IPS-11a (cell line): ENCODE results near the gene LSM7.
"Not testable (repeated sequence)": the region's sequence is repeated elsewhere in the genome, so short reads cannot be mapped to it uniquely, and the experiment has no call there.

ENCODE experiments used
- H3K4me3 ChIP-seq: one replicate; pipeline ENCODE4 v1.5.1; 2013; ENCODE audit warnings: low read depth, low read length, control low read depth

LSM7 gene

DNA sequence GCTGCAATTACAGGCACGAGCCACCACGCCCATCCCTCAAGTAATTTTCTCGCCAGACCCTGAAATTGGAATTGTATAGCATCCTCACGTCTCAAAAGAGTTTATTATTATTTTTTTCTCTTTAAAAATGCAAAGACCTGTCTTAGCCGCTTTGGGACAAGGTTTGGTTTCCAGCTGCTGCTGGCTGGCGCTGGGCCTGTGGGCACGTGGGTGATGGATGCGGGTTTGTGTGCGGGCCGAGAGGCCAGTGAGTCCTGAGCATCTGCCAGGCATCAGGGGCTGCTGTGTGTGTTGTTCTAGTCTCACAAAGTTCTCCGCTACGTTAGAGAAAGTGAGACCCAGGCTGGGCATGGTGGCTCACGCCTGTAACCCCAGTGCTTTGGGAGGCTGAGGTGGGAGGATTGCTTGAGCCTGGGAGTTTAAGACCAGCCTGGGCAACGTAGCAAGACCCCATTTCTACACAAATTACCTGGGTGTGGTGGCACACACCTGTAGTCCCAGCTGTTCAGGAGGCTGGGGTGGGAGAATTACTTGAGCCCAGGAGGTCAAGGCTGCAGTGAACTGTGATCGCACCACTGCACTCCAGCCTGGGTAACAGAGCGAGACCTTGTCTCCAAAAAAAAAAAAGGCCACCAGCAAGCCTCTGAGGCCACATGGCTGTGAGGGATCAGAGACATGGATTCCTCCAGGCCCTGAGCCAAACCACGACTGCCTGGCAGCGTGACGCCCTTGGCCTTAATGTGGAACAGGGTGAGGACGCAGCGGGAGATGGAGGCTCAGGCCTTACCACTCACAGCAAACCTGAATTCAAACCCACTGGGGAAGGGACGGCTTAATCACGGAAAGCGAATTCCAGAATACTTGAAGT is 27.0 kb upstream of the LSM7 start:
- no peak overlapping the region for H3K4me3 ChIP-seq

DNA sequence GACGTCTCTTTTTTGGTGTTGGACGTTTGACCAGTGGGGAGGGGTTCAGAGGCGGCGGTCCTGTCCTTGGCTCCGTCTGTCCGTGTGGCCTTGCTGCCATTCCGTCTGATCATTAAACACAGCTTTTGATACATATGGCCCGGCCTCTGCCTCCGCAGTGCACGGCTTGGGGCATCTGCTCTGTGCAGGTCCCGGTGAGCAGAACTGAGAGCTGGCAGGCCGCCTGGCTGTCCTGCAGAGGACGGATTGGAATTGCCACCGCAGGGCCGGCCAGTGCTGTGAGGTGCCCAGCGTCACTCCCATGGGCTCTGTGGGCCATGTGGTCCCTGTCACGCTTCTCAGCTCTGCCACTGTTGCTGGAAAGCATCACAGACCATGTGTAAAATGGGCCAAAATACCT is 26.3 kb upstream of the LSM7 start:
- H3K4me3 ChIP-seq, result no peak overlapping the region

GRCh38 chr19:2353887-2354592 is 25.7 kb upstream of the LSM7 start:
- no peak overlapping the region for H3K4me3 ChIP-seq

GRCh38 chr19:2353159-2353886 is 24.9 kb upstream of the LSM7 start:
- no peak overlapping the region for H3K4me3 ChIP-seq

DNA sequence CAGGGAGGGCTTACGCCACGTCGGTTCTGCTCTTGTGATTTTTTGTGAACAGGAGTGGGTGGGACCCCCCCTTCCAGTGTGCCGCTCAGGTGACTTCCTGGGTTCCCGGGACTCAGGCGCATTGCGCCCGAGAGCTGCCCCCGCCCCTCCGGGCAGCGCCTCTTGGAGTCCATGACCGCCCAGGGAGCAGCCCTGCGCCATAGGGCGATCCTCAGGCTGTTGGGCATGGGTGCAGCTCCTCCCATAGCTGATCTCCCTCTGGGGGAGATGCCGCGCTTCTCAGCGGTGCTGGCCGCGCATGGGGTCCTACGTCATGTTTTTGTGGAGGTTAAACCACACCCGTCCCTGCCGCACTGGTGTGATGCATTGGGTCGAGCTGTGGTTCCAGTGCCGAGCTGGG is 23.7 kb upstream of the LSM7 start:
- no peak overlapping the region for H3K4me3 ChIP-seq

DNA sequence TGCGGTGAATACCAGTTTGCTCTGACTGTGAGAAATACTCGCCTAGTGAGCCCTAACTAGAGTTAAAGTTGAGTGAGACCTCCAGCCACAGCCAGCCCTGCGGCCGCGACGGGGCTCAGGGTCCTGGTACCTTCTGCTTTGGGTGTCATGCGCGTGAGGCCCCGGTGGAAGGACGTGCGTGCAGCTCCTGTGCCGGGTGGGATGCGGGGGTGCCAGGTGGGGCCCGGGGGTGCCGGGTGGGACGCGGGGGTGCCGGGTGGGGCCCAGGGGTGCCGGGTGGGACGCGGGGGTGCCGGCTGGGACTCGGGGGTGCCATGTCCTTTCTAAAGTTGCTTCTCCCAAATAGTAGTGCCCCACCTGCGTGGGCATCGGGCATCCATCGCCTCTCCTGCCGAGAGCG is 23.2 kb upstream of the LSM7 start:
- no peak overlapping the region for H3K4me3 ChIP-seq

DNA sequence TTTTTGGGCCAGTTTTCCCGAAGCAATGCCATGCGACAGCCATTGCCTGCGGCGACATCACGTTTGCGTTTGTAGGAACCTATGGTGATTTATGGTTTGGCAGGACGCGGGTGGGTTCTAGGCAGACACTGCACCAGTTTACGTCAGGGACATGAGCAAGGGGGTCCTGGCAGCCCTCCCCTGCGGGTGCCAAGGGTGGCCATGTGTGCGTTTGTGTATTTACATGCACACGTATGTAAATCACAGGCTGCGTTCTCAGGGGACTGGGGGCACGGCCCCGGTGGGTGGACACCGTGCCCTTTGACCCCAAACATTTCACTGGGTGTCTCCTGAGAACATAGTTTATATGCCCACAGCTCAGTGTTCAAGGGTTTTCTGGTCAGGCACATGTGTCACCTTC is 22.3 kb upstream of the LSM7 start:
- no peak overlapping the region for H3K4me3 ChIP-seq

DNA sequence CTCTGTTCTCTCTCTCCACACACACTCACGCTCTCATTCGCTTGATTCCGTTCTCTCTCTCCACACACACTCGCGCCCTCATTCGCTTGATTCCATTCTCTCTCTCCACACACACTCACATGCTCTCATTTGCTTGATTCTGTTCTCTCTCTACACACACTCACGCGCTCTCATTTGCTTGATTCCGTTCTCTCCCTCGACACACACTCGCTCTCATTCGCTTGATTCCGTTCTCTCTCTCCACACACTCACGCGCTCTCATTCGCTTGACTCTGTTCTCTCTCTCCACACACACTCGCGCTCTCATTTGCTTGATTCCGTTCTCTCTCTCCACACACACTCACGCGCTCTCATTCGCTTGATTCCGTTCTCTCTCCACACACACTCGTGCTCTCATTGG is 21.4 kb upstream of the LSM7 start:
- H3K4me3 ChIP-seq, result not testable (repeated sequence)

GRCh38 chr19:2345794-2346663 is 17.6 kb upstream of the LSM7 start:
- no peak overlapping the region for H3K4me3 ChIP-seq

- no peak overlapping the region for H3K4me3 ChIP-seq
These were observed 16.7 kb upstream of the LSM7 start for GRCh38 chr19:2345076-2345475.

DNA sequence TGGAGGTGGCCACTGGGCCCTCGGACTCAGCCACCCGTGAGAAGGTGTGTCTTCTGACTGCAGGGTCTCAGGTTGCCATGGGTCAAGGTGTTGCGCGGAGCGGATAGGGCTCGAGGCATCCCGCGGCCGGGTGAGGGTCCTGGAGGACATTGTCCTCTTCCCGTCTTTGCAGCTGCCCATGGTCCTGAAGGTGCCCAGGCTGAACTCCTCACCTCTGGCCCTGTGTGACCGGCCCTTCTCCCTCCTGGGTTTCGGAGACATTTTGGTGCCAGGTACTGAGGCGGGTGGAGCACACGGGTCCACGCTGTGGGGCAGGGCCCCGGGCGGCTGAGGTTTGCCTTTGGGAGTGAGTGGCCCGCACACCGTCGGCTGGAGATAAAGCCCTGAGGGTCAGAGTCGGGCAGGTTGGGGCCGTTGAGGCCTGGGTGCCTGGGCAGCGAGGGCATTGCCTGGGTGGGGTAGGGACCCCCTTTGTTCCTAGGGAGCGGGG is 16.0 kb upstream of the LSM7 start:
- no peak overlapping the region for H3K4me3 ChIP-seq

DNA sequence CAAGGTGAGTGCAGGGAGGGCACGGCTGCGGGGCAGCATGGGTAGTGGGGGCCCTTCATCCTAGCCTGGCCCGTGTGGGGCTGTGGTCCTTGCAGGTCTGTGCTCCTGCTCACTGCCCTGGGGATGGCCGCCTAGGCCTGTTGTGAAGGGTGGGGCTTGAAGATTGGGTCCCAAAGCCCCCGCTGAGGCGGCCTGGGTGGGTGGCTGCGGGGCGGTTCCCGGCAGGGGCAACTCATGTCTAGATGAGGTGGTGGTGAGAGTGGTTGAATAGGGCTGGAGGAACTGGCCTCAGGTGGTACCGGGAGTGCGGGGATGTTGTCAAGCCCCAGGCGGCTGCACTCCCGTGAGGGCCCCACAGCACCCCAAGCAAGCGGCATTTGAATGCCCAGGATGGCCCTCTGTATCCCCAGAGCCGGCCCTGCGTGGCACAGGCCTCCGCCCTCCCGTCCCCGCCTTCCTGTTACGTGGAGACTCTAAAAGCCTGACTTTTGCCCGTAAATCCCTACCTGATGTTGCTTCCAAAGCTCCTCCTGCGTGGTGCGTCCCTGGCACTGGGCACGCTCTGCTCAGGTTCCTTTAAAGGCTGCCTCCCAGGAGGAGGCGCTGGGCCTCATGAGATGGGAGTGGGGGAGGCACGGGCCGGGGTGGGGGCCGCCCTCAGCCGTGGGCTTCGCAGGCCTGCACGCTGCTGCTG is 15.1 kb upstream of the LSM7 start:
- H3K4me3 ChIP-seq, result no peak overlapping the region

- H3K4me3 ChIP-seq, result no peak overlapping the region
These were observed 14.4 kb upstream of the LSM7 start for GRCh38 chr19:2342656-2343288.

DNA sequence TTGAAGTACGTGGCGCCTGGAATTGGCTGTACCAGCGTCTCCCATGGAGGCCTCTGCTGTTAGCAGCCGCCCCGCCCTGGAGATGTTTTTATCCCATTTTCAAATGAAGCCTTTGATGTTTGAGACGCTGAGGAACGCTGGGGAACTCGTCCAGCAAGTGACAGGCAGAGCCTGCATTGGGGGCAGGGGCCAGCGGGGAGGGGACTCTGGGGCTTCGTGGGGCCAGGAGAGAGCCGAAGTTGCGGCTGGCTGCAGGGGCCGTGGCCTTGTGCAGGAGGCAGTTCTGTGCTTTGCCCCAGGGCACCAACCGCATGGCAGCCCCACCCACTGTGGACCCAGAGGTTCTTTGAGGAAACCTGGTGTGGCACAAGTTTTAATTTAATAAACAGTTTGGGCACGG is 13.6 kb upstream of the LSM7 start:
- H3K4me3 ChIP-seq, result no peak overlapping the region

GRCh38 chr19:2341244-2341751 is 12.9 kb upstream of the LSM7 start:
- no peak overlapping the region for H3K4me3 ChIP-seq

GRCh38 chr19:2340496-2341243 is 12.3 kb upstream of the LSM7 start:
- H3K4me3 ChIP-seq, result no peak overlapping the region

DNA sequence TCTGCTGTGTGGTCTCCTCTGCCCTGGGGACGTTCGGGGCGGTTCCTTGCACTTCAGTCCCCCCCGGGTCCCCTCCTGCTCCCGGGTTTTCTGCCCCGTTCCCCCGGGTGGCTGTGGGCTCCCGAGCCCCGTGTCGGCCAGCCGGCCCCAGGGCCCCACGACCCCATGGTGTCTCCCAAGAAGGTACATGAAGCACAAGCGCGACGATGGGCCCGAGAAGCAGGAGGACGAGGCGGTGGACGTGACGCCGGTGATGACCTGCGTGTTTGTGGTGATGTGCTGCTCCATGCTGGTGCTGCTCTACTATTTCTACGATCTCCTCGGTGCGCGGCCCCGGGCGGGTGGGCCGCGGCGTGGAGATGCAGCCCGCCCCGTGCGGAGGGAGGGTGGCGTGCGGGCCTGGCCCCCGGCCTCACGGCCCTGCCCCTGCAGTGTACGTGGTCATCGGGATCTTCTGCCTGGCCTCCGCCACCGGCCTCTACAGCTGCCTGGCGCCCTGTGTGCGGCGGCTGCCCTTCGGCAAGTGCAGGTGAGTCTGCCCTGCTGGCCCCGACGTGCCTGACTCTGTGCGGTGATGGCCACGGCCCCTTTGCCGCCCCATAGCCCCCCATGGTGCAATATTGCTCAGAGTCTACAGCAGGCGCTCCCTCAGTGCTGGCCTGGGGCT is 11.4 kb upstream of the LSM7 start:
- H3K4me3 ChIP-seq, result no peak overlapping the region
